GM23338 (cell line): Measurements from ENCODE around the gene PTPN20. TPM values are rescaled to one million over a fixed set of nuclear protein-coding genes. Genes with fewer than 3 reads are reported as not detected.

Source experiments
- ATAC-seq: fragments of 200-7000 bp; cut with Tn5 transposase; 3 replicates; pipeline ENCODE4 v1.9.1; 2020
- DNase-seq: peaks from one replicate; pipeline ENCODE4 v3.0.0-alpha.2; 2015; ENCODE audit warnings: low spot score
- H2AFZ ChIP-seq: fragments of 200-600 bp; sonication (generic); 2 replicates; pipeline ENCODE4 v1.8.0; 2016; ENCODE audit warnings: antibody characterized with exemption, mild to moderate bottlenecking, moderate library complexity
- H3F3A ChIP-seq: fragments of 200-600 bp; sonication (generic); replicated peaks from 2 replicates; pipeline ENCODE4 v1.8.0; 2017; ENCODE audit warnings: antibody characterized with exemption, mixed run types, low read depth
- H3K27ac ChIP-seq: fragments of 200-600 bp; sonication (generic); 2 replicates; pipeline ENCODE4 v1.6.1; 2016; ENCODE audit warnings: low read depth
- H3K27me3 ChIP-seq: fragments of 200-600 bp; sonication (generic); 2 replicates; pipeline ENCODE4 v1.8.0; 2016; ENCODE audit warnings: mild to moderate bottlenecking, mixed run types, moderate library complexity; ENCODE audit not compliant: insufficient read depth
- H3K36me3 ChIP-seq: fragments of 200-600 bp; sonication (generic); 2 replicates; pipeline ENCODE4 v1.8.0; 2016; ENCODE audit warnings: mild to moderate bottlenecking; ENCODE audit not compliant: insufficient read depth
- H3K4me1 ChIP-seq: fragments of 200-600 bp; sonication (generic); 2 replicates; pipeline ENCODE4 v1.8.0; 2016; ENCODE audit warnings: mild to moderate bottlenecking, moderate library complexity; ENCODE audit not compliant: insufficient read depth
- H3K4me2 ChIP-seq: fragments of 200-600 bp; sonication (generic); 2 replicates; pipeline ENCODE4 v1.7.1; 2017; ENCODE audit warnings: mixed run types
- H3K4me3 ChIP-seq: fragments of 200-600 bp; sonication (generic); 2 replicates; pipeline ENCODE4 v1.6.1; 2016; ENCODE audit warnings: mixed run types
- H3K79me2 ChIP-seq: fragments of 200-600 bp; sonication (generic); replicated peaks from 2 replicates; pipeline ENCODE4 v1.8.0; 2017; ENCODE audit warnings: mild to moderate bottlenecking; ENCODE audit not compliant: insufficient read depth
- H3K9me2 ChIP-seq: fragments of 200-600 bp; sonication (generic); 2 replicates; pipeline ENCODE4 v1.8.0; 2017; ENCODE audit not compliant: insufficient read depth
- H4K20me1 ChIP-seq: fragments of 200-600 bp; sonication (generic); replicated peaks from 2 replicates; pipeline ENCODE4 v1.8.0; 2017; ENCODE audit warnings: mild to moderate bottlenecking; ENCODE audit not compliant: insufficient read depth
- H3K27ac Mint-ChIP-seq: 2 replicates; pipeline ENCODE4 v1.8.0; 2020; ENCODE audit warnings: inconsistent platforms, mild to moderate bottlenecking, moderate library complexity, mixed read lengths
- H3K27me3 Mint-ChIP-seq: 3 replicates; pipeline ENCODE4 v1.8.0; 2022; ENCODE audit warnings: low read depth, mild to moderate bottlenecking, moderate library complexity, mixed read lengths, inconsistent platforms; ENCODE audit not compliant: insufficient read depth, poor library complexity
- H3K36me3 Mint-ChIP-seq: 3 replicates; pipeline ENCODE4 v1.8.0; 2021; ENCODE audit warnings: low read depth, mild to moderate bottlenecking, inconsistent platforms, moderate library complexity, mixed read lengths
- H3K4me1 Mint-ChIP-seq: 3 replicates; pipeline ENCODE4 v1.8.0; 2020; ENCODE audit warnings: mild to moderate bottlenecking, inconsistent platforms, mixed read lengths
- H3K4me3 Mint-ChIP-seq: 3 replicates; pipeline ENCODE4 v1.8.0; 2021; ENCODE audit warnings: moderate library complexity, mild to moderate bottlenecking, inconsistent platforms, mixed read lengths
- H3K9me3 Mint-ChIP-seq: 3 replicates; pipeline ENCODE4 v1.8.0; 2020; ENCODE audit warnings: moderate library complexity, mild to moderate bottlenecking, inconsistent platforms, mixed read lengths
- CREB1 ChIP-seq: fragments of 250-450 bp; sonication (Bioruptor Pico); IDR thresholded peaks from 2 replicates; pipeline ENCODE4 v1.5.0; 2020; ENCODE audit warnings: low read depth, mild to moderate bottlenecking, moderate library complexity
- EZH2 ChIP-seq: fragments of 200-600 bp; sonication (generic); IDR thresholded peaks from one replicate; pipeline ENCODE4 v1.8.0; 2017; ENCODE audit warnings: antibody characterized with exemption, mild to moderate bottlenecking, low read depth; ENCODE audit not compliant: unreplicated experiment
- EZH2phosphoT487 ChIP-seq: fragments of 200-600 bp; sonication (generic); IDR thresholded peaks from one replicate; pipeline ENCODE4 v1.8.1; 2018; ENCODE audit warnings: antibody characterized with exemption; ENCODE audit not compliant: unreplicated experiment
- JUNB ChIP-seq: IDR thresholded peaks from one replicate; pipeline ENCODE4 v1.6.1; 2016; ENCODE audit warnings: antibody characterized with exemption; ENCODE audit not compliant: unreplicated experiment
- NANOG ChIP-seq: IDR thresholded peaks from 2 replicates; pipeline ENCODE4 v1.6.1; 2016; ENCODE audit warnings: antibody characterized with exemption, borderline replicate concordance
- POLR2AphosphoS5 ChIP-seq: IDR thresholded peaks from 2 replicates; pipeline ENCODE4 v1.6.1; 2016; ENCODE audit warnings: antibody characterized with exemption, low read depth
- STAT1 ChIP-seq: IDR thresholded peaks from one replicate; pipeline ENCODE4 v1.6.1; 2016; ENCODE audit warnings: antibody characterized with exemption; ENCODE audit not compliant: unreplicated experiment
- ZNF114 ChIP-seq: fragments of 250-450 bp; sonication (Bioruptor Pico); IDR thresholded peaks from 2 replicates; pipeline ENCODE4 v1.5.0; 2020; ENCODE audit warnings: mild to moderate bottlenecking, moderate library complexity
- ZNF331 ChIP-seq: fragments of 250-450 bp; sonication (Bioruptor Pico); IDR thresholded peaks from 2 replicates; pipeline ENCODE4 v1.5.0; 2020; ENCODE audit warnings: low read depth, mild to moderate bottlenecking, moderate library complexity
- polyA plus RNA-seq: library from polyadenylated mRNA; unstranded; fragments of >200 nt; fragmentation: Nextera tagmentation; extraction: Ambion mirVana; gene quantifications from 2 replicates; pipeline ENCODE4 v1.2.1, GENCODE V29; 2016
- total RNA-seq: library from RNA; depleted of rRNA; stranded (reverse); fragments of >200 nt; shearing (Covaris generic); gene quantifications from 2 replicates; pipeline ENCODE4 v1.2.3, GENCODE V29; 2014
- TF ChIP-seq, protein P1 (sequence below): fragments of 250-450 bp; sonication (Bioruptor Pico); IDR thresholded peaks from 2 replicates; pipeline ENCODE4 v1.5.0; 2020; ENCODE audit warnings: mild to moderate bottlenecking, moderate library complexity
- TF ChIP-seq, protein P2 (sequence below): IDR thresholded peaks from 2 replicates; pipeline ENCODE4 v1.6.1; 2016; ENCODE audit warnings: antibody characterized with exemption
- TF ChIP-seq, protein P3 (sequence below): IDR thresholded peaks from one replicate; pipeline ENCODE4 v1.6.1; 2018; ENCODE audit warnings: antibody characterized with exemption; ENCODE audit not compliant: unreplicated experiment

Gene PTPN20
- total and polyA plus RNA-seq, 2 experiments from 2014 or later, result 0.13 TPM; not detected in 1

DNA sequence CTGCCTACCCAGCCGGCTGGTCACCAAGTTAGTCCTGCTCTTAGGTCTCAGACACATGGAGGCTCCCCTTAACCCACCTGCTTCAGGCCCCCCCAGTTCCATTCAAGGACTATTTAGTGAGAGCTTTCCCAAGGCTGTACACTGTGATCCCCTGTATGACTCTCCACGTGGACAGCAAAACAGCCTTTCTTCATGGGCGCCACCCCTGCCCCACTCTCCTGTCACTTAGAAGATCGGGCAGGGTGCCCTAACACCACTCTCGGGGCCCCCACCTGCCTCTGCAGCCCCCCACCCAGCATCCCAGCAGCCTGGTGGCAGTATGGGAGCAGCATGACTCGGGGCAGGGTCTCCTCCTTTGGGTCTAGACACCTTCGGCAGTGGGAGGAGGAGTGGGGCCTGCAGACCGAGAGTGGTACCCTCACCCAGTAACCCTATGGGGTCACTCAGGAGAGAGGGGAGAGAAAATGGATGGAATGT is 116.6 kb downstream of the PTPN20 start:
- no peaks in the 10 kb centered on the region for H3K4me1 Mint-ChIP-seq
- Histone ChIP-seq H4K20me1 (no peaks in the 10 kb centered on the region), H3K4me2 (no peak overlapping the region), H3F3A (no peaks in the 10 kb centered on the region), H3K27ac (no peak overlapping the region), H3K4me1 (no peaks in the 10 kb centered on the region), H3K4me3 (no peak overlapping the region), H2AFZ (no peak overlapping the region), H3K27me3 (no peaks in the 10 kb centered on the region), H3K9me2 (no peaks in the 10 kb centered on the region; the same call in 1 of the 2 replicates), H3K79me2 (no peaks in the 10 kb centered on the region), H3K36me3 (no peaks in the 10 kb centered on the region)
- H3K4me3 Mint-ChIP-seq, result no peak overlapping the region
- ATAC-seq (no peak), DNase-seq (no peak)
- no peaks in the 10 kb centered on the region for H3K36me3 Mint-ChIP-seq
- H3K27ac Mint-ChIP-seq, result no peak overlapping the region; the same call in 1 of the 2 replicates
- no peak for TF ChIP-seq EZH2phosphoT487
- TF ChIP-seq STAT1, result no peak
- TF ChIP-seq POLR2AphosphoS5, result no peak
- no peak for TF ChIP-seq NANOG
- peaks cover 8% of the 10 kb centered on the region for H3K27me3 Mint-ChIP-seq
- H3K9me3 Mint-ChIP-seq, result no peaks in the 10 kb centered on the region; the same call in 1 of the 3 replicates

DNA sequence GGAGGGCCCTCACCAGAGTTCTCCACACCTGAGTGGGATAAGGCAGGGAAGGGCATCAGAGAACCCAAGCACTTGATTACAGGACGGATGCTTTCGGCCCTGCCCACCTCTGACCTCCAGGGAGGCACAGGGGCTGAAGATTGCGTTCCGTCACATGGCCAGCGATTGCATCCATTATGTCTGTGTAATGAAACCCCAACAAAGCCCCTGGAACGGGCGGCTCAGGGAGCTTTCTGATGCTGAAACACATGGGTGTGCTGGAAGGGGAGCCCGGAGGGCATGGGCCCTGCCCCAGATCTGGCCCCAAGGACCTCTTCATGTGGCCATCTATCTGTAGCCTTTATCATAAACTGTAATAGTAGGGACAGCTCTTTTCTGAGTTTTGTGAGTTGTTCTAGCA is 117.2 kb downstream of the PTPN20 start:
- H3K9me3 Mint-ChIP-seq, result no peaks in the 10 kb centered on the region; the same call in 1 of the 3 replicates
- Histone ChIP-seq H3K27me3 (no peaks in the 10 kb centered on the region), H3K4me3 (no peak overlapping the region), H3K79me2 (no peaks in the 10 kb centered on the region), H3K4me2 (no peak overlapping the region), H3K36me3 (no peaks in the 10 kb centered on the region), H3K4me1 (no peaks in the 10 kb centered on the region), H2AFZ (no peak overlapping the region), H3K9me2 (no peaks in the 10 kb centered on the region; the same call in 1 of the 2 replicates), H3K27ac (no peak overlapping the region), H4K20me1 (no peaks in the 10 kb centered on the region), H3F3A (no peaks in the 10 kb centered on the region)
- H3K4me3 Mint-ChIP-seq, result no peak overlapping the region
- ATAC-seq (no peak), DNase-seq (no peak)
- H3K27me3 Mint-ChIP-seq, result peaks cover 8% of the 10 kb centered on the region
- H3K4me1 Mint-ChIP-seq, result no peaks in the 10 kb centered on the region
- no peak overlapping the region for H3K27ac Mint-ChIP-seq
- no peaks in the 10 kb centered on the region for H3K36me3 Mint-ChIP-seq
- TF ChIP-seq ZNF114 (no peak), CREB1 (CRISPR knock-in tag) (no peak), STAT1 (no peak), ZNF331 (CRISPR knock-in tag) (no peak), EZH2 (no peak), JUNB (no peak), NANOG (no peak)
- TF ChIP-seq, protein P1, sequence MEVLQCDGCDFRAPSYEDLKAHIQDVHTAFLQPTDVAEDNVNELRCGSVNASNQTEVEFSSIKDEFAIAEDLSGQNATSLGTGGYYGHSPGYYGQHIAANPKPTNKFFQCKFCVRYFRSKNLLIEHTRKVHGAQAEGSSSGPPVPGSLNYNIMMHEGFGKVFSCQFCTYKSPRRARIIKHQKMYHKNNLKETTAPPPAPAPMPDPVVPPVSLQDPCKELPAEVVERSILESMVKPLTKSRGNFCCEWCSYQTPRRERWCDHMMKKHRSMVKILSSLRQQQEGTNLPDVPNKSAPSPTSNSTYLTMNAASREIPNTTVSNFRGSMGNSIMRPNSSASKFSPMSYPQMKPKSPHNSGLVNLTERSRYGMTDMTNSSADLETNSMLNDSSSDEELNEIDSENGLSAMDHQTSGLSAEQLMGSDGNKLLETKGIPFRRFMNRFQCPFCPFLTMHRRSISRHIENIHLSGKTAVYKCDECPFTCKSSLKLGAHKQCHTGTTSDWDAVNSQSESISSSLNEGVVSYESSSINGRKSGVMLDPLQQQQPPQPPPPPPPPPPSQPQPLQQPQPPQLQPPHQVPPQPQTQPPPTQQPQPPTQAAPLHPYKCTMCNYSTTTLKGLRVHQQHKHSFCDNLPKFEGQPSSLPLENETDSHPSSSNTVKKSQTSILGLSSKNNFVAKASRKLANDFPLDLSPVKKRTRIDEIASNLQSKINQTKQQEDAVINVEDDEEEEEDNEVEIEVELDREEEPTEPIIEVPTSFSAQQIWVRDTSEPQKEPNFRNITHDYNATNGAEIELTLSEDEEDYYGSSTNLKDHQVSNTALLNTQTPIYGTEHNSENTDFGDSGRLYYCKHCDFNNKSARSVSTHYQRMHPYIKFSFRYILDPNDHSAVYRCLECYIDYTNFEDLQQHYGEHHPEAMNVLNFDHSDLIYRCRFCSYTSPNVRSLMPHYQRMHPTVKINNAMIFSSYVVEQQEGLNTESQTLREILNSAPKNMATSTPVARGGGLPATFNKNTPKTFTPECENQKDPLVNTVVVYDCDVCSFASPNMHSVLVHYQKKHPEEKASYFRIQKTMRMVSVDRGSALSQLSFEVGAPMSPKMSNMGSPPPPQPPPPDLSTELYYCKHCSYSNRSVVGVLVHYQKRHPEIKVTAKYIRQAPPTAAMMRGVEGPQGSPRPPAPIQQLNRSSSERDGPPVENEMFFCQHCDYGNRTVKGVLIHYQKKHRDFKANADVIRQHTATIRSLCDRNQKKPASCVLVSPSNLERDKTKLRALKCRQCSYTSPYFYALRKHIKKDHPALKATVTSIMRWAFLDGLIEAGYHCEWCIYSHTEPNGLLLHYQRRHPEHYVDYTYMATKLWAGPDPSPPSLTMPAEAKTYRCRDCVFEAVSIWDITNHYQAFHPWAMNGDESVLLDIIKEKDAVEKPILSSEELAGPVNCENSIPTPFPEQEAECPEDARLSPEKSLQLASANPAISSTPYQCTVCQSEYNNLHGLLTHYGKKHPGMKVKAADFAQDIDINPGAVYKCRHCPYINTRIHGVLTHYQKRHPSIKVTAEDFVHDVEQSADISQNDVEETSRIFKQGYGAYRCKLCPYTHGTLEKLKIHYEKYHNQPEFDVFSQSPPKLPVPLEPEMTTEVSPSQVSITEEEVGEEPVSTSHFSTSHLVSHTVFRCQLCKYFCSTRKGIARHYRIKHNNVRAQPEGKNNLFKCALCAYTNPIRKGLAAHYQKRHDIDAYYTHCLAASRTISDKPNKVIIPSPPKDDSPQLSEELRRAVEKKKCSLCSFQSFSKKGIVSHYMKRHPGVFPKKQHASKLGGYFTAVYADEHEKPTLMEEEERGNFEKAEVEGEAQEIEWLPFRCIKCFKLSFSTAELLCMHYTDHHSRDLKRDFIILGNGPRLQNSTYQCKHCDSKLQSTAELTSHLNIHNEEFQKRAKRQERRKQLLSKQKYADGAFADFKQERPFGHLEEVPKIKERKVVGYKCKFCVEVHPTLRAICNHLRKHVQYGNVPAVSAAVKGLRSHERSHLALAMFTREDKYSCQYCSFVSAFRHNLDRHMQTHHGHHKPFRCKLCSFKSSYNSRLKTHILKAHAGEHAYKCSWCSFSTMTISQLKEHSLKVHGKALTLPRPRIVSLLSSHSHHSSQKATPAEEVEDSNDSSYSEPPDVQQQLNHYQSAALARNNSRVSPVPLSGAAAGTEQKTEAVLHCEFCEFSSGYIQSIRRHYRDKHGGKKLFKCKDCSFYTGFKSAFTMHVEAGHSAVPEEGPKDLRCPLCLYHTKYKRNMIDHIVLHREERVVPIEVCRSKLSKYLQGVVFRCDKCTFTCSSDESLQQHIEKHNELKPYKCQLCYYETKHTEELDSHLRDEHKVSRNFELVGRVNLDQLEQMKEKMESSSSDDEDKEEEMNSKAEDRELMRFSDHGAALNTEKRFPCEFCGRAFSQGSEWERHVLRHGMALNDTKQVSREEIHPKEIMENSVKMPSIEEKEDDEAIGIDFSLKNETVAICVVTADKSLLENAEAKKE (CRISPR knock-in tag), result no peak
- TF ChIP-seq, protein P2, sequence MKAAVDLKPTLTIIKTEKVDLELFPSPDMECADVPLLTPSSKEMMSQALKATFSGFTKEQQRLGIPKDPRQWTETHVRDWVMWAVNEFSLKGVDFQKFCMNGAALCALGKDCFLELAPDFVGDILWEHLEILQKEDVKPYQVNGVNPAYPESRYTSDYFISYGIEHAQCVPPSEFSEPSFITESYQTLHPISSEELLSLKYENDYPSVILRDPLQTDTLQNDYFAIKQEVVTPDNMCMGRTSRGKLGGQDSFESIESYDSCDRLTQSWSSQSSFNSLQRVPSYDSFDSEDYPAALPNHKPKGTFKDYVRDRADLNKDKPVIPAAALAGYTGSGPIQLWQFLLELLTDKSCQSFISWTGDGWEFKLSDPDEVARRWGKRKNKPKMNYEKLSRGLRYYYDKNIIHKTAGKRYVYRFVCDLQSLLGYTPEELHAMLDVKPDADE, result no peak
- TF ChIP-seq, protein P3, sequence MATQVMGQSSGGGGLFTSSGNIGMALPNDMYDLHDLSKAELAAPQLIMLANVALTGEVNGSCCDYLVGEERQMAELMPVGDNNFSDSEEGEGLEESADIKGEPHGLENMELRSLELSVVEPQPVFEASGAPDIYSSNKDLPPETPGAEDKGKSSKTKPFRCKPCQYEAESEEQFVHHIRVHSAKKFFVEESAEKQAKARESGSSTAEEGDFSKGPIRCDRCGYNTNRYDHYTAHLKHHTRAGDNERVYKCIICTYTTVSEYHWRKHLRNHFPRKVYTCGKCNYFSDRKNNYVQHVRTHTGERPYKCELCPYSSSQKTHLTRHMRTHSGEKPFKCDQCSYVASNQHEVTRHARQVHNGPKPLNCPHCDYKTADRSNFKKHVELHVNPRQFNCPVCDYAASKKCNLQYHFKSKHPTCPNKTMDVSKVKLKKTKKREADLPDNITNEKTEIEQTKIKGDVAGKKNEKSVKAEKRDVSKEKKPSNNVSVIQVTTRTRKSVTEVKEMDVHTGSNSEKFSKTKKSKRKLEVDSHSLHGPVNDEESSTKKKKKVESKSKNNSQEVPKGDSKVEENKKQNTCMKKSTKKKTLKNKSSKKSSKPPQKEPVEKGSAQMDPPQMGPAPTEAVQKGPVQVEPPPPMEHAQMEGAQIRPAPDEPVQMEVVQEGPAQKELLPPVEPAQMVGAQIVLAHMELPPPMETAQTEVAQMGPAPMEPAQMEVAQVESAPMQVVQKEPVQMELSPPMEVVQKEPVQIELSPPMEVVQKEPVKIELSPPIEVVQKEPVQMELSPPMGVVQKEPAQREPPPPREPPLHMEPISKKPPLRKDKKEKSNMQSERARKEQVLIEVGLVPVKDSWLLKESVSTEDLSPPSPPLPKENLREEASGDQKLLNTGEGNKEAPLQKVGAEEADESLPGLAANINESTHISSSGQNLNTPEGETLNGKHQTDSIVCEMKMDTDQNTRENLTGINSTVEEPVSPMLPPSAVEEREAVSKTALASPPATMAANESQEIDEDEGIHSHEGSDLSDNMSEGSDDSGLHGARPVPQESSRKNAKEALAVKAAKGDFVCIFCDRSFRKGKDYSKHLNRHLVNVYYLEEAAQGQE, result no peak
